SK-N-SH (cell line): Measurements from ENCODE around the gene SPIRE1. TPM values are rescaled to one million over a fixed set of nuclear protein-coding genes. Genes with fewer than 3 reads are reported as not detected.
A peak's percentile ranks its signal among the peaks of the same experiment; 100 is the strongest.

Experiments used
- CTCF ChIA-PET: fragments of 300-600, 350-600 bp; formaldehyde crosslinking; extraction: SDS; loops from one replicate; lab custom pipeline; 2021; lab: Yijun Ruan, JAX
- POLR2A ChIA-PET: fragments of 350-600 bp; sonication (Branson Sonifier 250); formaldehyde crosslinking; extraction: SDS; loops from one replicate; lab custom pipeline; 2020; ENCODE audit warnings: antibody characterized with exemption, inconsistent platforms; lab: Yijun Ruan, JAX
- DNase-seq: peaks from one replicate; pipeline ENCODE4 v3.0.0; 2012
- H2AFZ ChIP-seq: fragments of 200-600 bp; sonication (generic); 2 replicates; pipeline ENCODE4 v1.8.1; 2016; ENCODE audit warnings: antibody characterized with exemption, mild to moderate bottlenecking, low read depth
- H3F3A ChIP-seq: fragments of 200-600 bp; sonication (generic); replicated peaks from 2 replicates; pipeline ENCODE3; 2016; ENCODE audit warnings: antibody characterized with exemption, mild to moderate bottlenecking; ENCODE audit not compliant: insufficient read depth
- H3K27ac ChIP-seq, 2 experiments: fragments of 200-500 bp in 1 of 2; fragments of 200-600 bp in 1 of 2; sonication (Bioruptor generic) in 1 of 2; sonication (generic), shearing (Covaris generic) in 1 of 2; 2 replicates each; pipeline versions ENCODE4 v1.5.1 to v1.6.1; 2014 to 2016; ENCODE audit warnings: low read depth in 2 of 2, inconsistent platforms in 1 of 2, low read length in 1 of 2, mild to moderate bottlenecking in 1 of 2, mixed read lengths in 1 of 2
- H3K27me3 ChIP-seq: fragments of 200-600 bp; sonication (generic), shearing (Covaris generic); 2 replicates; pipeline ENCODE4 v1.6.1; 2016; ENCODE audit warnings: mixed run types; ENCODE audit not compliant: insufficient read depth
- H3K36me3 ChIP-seq, 2 experiments: fragments of 200-500 bp in 1 of 2; fragments of 200-600 bp in 1 of 2; sonication (Bioruptor generic) in 1 of 2; sonication (generic) in 1 of 2; replicated peaks in 1 of 2; 2 replicates each; pipeline versions ENCODE3 to v1.5.1; 2014 to 2016; ENCODE audit warnings: low read length in 1 of 2, mild to moderate bottlenecking in 1 of 2; ENCODE audit not compliant: insufficient read depth in 2 of 2, control insufficient read depth in 1 of 2
- H3K4me1 ChIP-seq, 2 experiments: fragments of 200-500 bp in 1 of 2; fragments of 200-600 bp in 1 of 2; sonication (Bioruptor generic) in 1 of 2; sonication (generic), shearing (Covaris generic) in 1 of 2; 2 replicates each; pipeline versions ENCODE4 v1.5.1 to v1.6.1; 2014 to 2016; ENCODE audit warnings: low read depth in 1 of 2, low read length in 1 of 2, mixed run types in 1 of 2; ENCODE audit not compliant: insufficient read depth in 2 of 2, control insufficient read depth in 1 of 2
- H3K4me2 ChIP-seq: fragments of 200-600 bp; sonication (generic), shearing (Covaris generic); 2 replicates; pipeline ENCODE4 v1.6.1; 2017; ENCODE audit warnings: mixed run types
- H3K4me3 ChIP-seq, 2 experiments: fragments of 200-500 bp in 1 of 2; fragments of 200-600 bp in 1 of 2; sonication (Bioruptor generic) in 1 of 2; sonication (generic), shearing (Covaris generic) in 1 of 2; 2 replicates each; pipeline versions ENCODE4 v1.5.1 to v1.8.1; 2014 to 2016; ENCODE audit warnings: low read depth in 2 of 2, inconsistent platforms in 1 of 2, low read length in 1 of 2, mild to moderate bottlenecking in 1 of 2, mixed read lengths in 1 of 2, moderate library complexity in 1 of 2
- H3K79me2 ChIP-seq: fragments of 200-600 bp; sonication (generic); 2 replicates; pipeline ENCODE4 v1.8.1; 2017; ENCODE audit warnings: mild to moderate bottlenecking; ENCODE audit not compliant: insufficient read depth
- H3K9ac ChIP-seq: fragments of 200-600 bp; sonication (generic); 2 replicates; pipeline ENCODE4 v1.6.1; 2017; ENCODE audit warnings: mixed run types
- H3K9me2 ChIP-seq: fragments of 200-600 bp; sonication (generic); 2 replicates; pipeline ENCODE4 v1.6.1; 2017; ENCODE audit warnings: mixed run types
- H3K9me3 ChIP-seq: fragments of 200-600 bp; sonication (generic); 2 replicates; pipeline ENCODE4 v1.6.1; 2017; ENCODE audit warnings: mixed run types, mild to moderate bottlenecking, moderate library complexity
- H4K20me1 ChIP-seq: fragments of 200-600 bp; sonication (generic); 2 replicates; pipeline ENCODE4 v1.6.1; 2017; ENCODE audit warnings: mild to moderate bottlenecking, mixed run types; ENCODE audit not compliant: insufficient read depth
- CHD2 ChIP-seq: fragments of 150-350 bp; IDR thresholded peaks from 2 replicates; pipeline ENCODE4 v1.6.1; 2018; ENCODE audit warnings: low read length; ENCODE audit not compliant: partially characterized antibody
- EZH2phosphoT487 ChIP-seq: fragments of 200-600 bp; sonication (generic); IDR thresholded peaks from 2 replicates; pipeline ENCODE4 v1.6.1; 2017; ENCODE audit warnings: low read depth, mixed run types, mild to moderate bottlenecking, antibody characterized with exemption, moderate library complexity, borderline replicate concordance
- FOSL2 ChIP-seq: IDR thresholded peaks from 2 replicates; pipeline ENCODE4 v1.4.0; 2012; ENCODE audit warnings: low read depth, mild to moderate bottlenecking, moderate library complexity, borderline replicate concordance
- FOXJ3 ChIP-seq: sonication (generic); formaldehyde crosslinking; IDR thresholded peaks from 2 replicates; pipeline ENCODE4 v1.5.1; 2020; ENCODE audit warnings: mild to moderate bottlenecking, missing genetic modification reagents
- FOXM1 ChIP-seq: IDR thresholded peaks from 2 replicates; pipeline ENCODE4 v1.4.0; 2012; ENCODE audit warnings: low read depth, mild to moderate bottlenecking
- GABPA ChIP-seq: IDR thresholded peaks from 2 replicates; pipeline ENCODE4 v1.4.0; 2012; ENCODE audit warnings: low read depth, mild to moderate bottlenecking
- GATA2 ChIP-seq: sonication (generic); formaldehyde crosslinking; IDR thresholded peaks from 2 replicates; pipeline ENCODE4 v1.5.0; 2020; ENCODE audit warnings: mild to moderate bottlenecking, missing genetic modification reagents
- JUND ChIP-seq: IDR thresholded peaks from 2 replicates; pipeline ENCODE4 v1.4.0; 2012
- MEF2A ChIP-seq: IDR thresholded peaks from 2 replicates; pipeline ENCODE4 v1.4.0; 2012; ENCODE audit warnings: low read depth, borderline replicate concordance
- NFIC ChIP-seq: IDR thresholded peaks from 2 replicates; pipeline ENCODE4 v1.4.0; 2012; ENCODE audit warnings: borderline replicate concordance
- NRF1 ChIP-seq: IDR thresholded peaks from 2 replicates; pipeline ENCODE4 v1.6.1; 2012; ENCODE audit warnings: low read depth, mild to moderate bottlenecking, low read length
- PBX3 ChIP-seq: IDR thresholded peaks from 2 replicates; pipeline ENCODE4; 2012
- RAD21 ChIP-seq: IDR thresholded peaks from 2 replicates; pipeline ENCODE4 v1.6.1; 2012; ENCODE audit warnings: mild to moderate bottlenecking, low read length
- RFX5 ChIP-seq: IDR thresholded peaks from 2 replicates; pipeline ENCODE4 v1.6.1; 2012; ENCODE audit warnings: mild to moderate bottlenecking, improper control_type of control experiment, low read length
- RXRA ChIP-seq: IDR thresholded peaks from 2 replicates; pipeline ENCODE4 v1.4.0; 2012; ENCODE audit warnings: low read depth, mild to moderate bottlenecking, borderline replicate concordance
- SIN3A ChIP-seq: IDR thresholded peaks from 2 replicates; pipeline ENCODE4 v1.6.1; 2012; ENCODE audit warnings: low read depth, mild to moderate bottlenecking, low read length, moderate library complexity, borderline replicate concordance
- SMC3 ChIP-seq: IDR thresholded peaks from 2 replicates; pipeline ENCODE4 v1.6.1; 2012; ENCODE audit warnings: low read depth, low read length, improper control_type of control experiment
- TCF12 ChIP-seq: IDR thresholded peaks from 2 replicates; pipeline ENCODE4 v1.4.0; 2012
- TEAD4 ChIP-seq: IDR thresholded peaks from 2 replicates; pipeline ENCODE4 v1.4.0; 2012; ENCODE audit warnings: mild to moderate bottlenecking, borderline replicate concordance; ENCODE audit not compliant: insufficient read depth
- USF1 ChIP-seq: IDR thresholded peaks from 2 replicates; pipeline ENCODE4 v1.4.0; 2012; ENCODE audit warnings: low read depth, borderline replicate concordance
- USF2 ChIP-seq: fragments of 150-350 bp; IDR thresholded peaks from 2 replicates; pipeline ENCODE4 v1.6.1; 2017; ENCODE audit warnings: antibody characterized with exemption, low read length, low read depth, borderline replicate concordance
- YY1 ChIP-seq: IDR thresholded peaks from 2 replicates; pipeline ENCODE4 v1.4.0; 2012; ENCODE audit warnings: low read depth, mild to moderate bottlenecking
- ZBTB33 ChIP-seq: IDR thresholded peaks from 2 replicates; pipeline ENCODE4 v1.4.0; 2012; ENCODE audit warnings: low read depth, borderline replicate concordance
- WGBS: methylation state at CpG from one replicate; pipeline ENCODE4 v1.1.6; 2017; ENCODE audit warnings: low lambda C conversion rate; 5-methylcytosine and 5-hydroxymethylcytosine counted together
- polyA plus RNA-seq, 3 experiments: library from polyadenylated mRNA; depleted of rRNA; stranded (reverse); fragments of >200 nt; gene quantifications; 2 replicates each; pipeline ENCODE4 v1.2.3, GENCODE V29; 2012

The SPIRE1 gene
- polyA plus RNA-seq, 1 of the 3 experiments (the other 2 are of a cell fraction), result 6.7 TPM

GRCh38 chr18:12621742-12622306, 36.1 kb downstream of the SPIRE1 start:
- H3K4me1 ChIP-seq, result no peaks in the 10 kb centered on the region; a peak in 1 of 4 replicates
- H3K9ac ChIP-seq, result no peak overlapping the region
- no peaks in the 10 kb centered on the region for H3K27me3 ChIP-seq
- ChIA-PET POLR2A (no interaction called here), CTCF (interaction anchor here (0.7 kb wide), 1 partner anchor 1032 kb away, joined by 3 read pairs; no protein-coding TSS in a partner anchor)
- H3K27ac ChIP-seq, result peak overlapping the region in 1 of 2 experiments; percentile 60; a peak in 2 of 4 replicates
- H3K9me3 ChIP-seq, result no peaks in the 10 kb centered on the region
- peaks cover 8% of the 10 kb centered on the region for H3F3A ChIP-seq
- no peaks in the 10 kb centered on the region for H4K20me1 ChIP-seq
- WGBS, result 73% methylated on average over 5 of the region's 5 CpGs
- H3K4me3 ChIP-seq, result no peak overlapping the region
- peaks cover 38% of the 10 kb centered on the region for H3K79me2 ChIP-seq
- peaks cover 0 to 10% of the 10 kb centered on the region in 2 experiments for H3K36me3 ChIP-seq
- TF ChIP-seq RFX5 (no peak), TCF12 (no peak), SMC3 (no peak), GATA2 (no peak), FOSL2 (peak; percentile 52; the same call in 1 of the 2 replicates), FOXM1 (no peak), NFIC (no peak), USF2 (no peak), EZH2phosphoT487 (no peak), YY1 (no peak), SIN3A (no peak), PBX3 (peak; percentile 74), TEAD4 (no peak), USF1 (no peak), FOXJ3 (CRISPR knock-in tag) (no peak), NRF1 (no peak), CHD2 (no peak), JUND (peak; percentile 38; the same call in 1 of the 2 replicates), RAD21 (no peak), RXRA (no peak), MEF2A (no peak), GABPA (no peak), ZBTB33 (no peak)
- no peaks in the 10 kb centered on the region for H3K9me2 ChIP-seq
- no peak overlapping the region for H3K4me2 ChIP-seq
- DNase-seq, result no peak
- H2AFZ ChIP-seq, result no peak overlapping the region
